Sigmoid colon (tissue), 7 donors: ENCODE measurements around the gene TGM6. TPM values are rescaled to one million over a fixed set of nuclear protein-coding genes. Genes with fewer than 3 reads are reported as not detected.

Experiments
- DNase-seq: peaks from one replicate; pipeline ENCODE4 v3.0.0-alpha.2; 2019
- H3K27ac ChIP-seq, 4 donors: fragments of 200-600 bp; sonication (generic); one replicate each; pipeline ENCODE4 v1.5.1; 2016 to 2019; ENCODE audit warnings: mild to moderate bottlenecking in 1 of 4
- H3K27me3 ChIP-seq, 3 donors: fragments of 200-600 bp; sonication (generic); one replicate each; pipeline ENCODE4 v1.5.1; 2019; ENCODE audit warnings: mild to moderate bottlenecking in 1 of 3
- H3K36me3 ChIP-seq, 4 donors: fragments of 200-600 bp; sonication (generic); one replicate each; pipeline ENCODE4 v1.5.1; 2016 to 2019
- H3K4me1 ChIP-seq, 4 donors: fragments of 200-600 bp; sonication (generic); one replicate each; pipeline ENCODE4 v1.5.1; 2017 to 2019
- H3K4me3 ChIP-seq, 4 donors: fragments of 200-600 bp; sonication (generic); one replicate each; pipeline ENCODE4 v1.5.1; 2017 to 2019; ENCODE audit warnings: mild to moderate bottlenecking in 2 of 4, moderate library complexity in 1 of 4
- H3K9me3 ChIP-seq, 4 donors: fragments of 200-600 bp in 3 of 4; sonication (generic) in 3 of 4; one replicate each; pipeline versions ENCODE4 v1.5.1 to v1.6.1; 2013 to 2019
- EP300 ChIP-seq, 4 donors: sonication (generic); formaldehyde crosslinking; IDR thresholded peaks; one replicate each; pipeline ENCODE4 v1.6.1; 2017; ENCODE audit warnings: antibody characterized with exemption in 4 of 4
- POLR2A ChIP-seq, 2 donors: fragments of 450-650 bp; IDR thresholded peaks; one replicate each; pipeline ENCODE4 v1.6.1; 2016; ENCODE audit warnings: antibody characterized with exemption in 2 of 2, mild to moderate bottlenecking in 2 of 2, moderate library complexity in 2 of 2
- POLR2AphosphoS5 ChIP-seq, 4 donors: sonication (generic); formaldehyde crosslinking; IDR thresholded peaks; one replicate each; pipeline ENCODE4 v1.6.1; 2017; ENCODE audit warnings: antibody characterized with exemption in 4 of 4
- WGBS, 2 donors: extraction: QIAGEN DNeasy Blood & Tissue Kit; methylation state at CpG; one replicate each; pipeline ENCODE4 v1.1.7; 2013; 5-methylcytosine and 5-hydroxymethylcytosine counted together
- intact Hi-C: fragments of 100-400 bp; cut with DNase I; formaldehyde crosslinking; loops from one replicate; pipeline ENCODE4 v1.15.1; 2023
- polyA plus RNA-seq, 3 donors: library from polyadenylated mRNA; stranded (reverse); fragments of 200-250 nt; gene quantifications; one replicate each; pipeline ENCODE4 v1.2.3, GENCODE V29; 2013
- total RNA-seq, 4 donors: library from RNA; depleted of rRNA; stranded (reverse); fragments of >200 nt; gene quantifications; one replicate each; pipeline ENCODE4 v1.1.0, GENCODE V29; 2016
- TF ChIP-seq, protein P1 (sequence below), 4 experiments: fragments of 450-650 bp in 3 of 4; fragments of 200-600 bp in 1 of 4; IDR thresholded peaks; one replicate each; pipeline ENCODE4 v1.5.1; 2016 to 2019; ENCODE audit warnings: antibody characterized with exemption in 4 of 4, mild to moderate bottlenecking in 3 of 4, moderate library complexity in 2 of 4
- donor health status: healthy with polysubstance abuse.
- donor health status: Bipolar disorder and iron deficiency.
- donor health status: healthy.

The TGM6 gene
- total RNA-seq (not detected), polyA plus RNA-seq (not detected)

DNA sequence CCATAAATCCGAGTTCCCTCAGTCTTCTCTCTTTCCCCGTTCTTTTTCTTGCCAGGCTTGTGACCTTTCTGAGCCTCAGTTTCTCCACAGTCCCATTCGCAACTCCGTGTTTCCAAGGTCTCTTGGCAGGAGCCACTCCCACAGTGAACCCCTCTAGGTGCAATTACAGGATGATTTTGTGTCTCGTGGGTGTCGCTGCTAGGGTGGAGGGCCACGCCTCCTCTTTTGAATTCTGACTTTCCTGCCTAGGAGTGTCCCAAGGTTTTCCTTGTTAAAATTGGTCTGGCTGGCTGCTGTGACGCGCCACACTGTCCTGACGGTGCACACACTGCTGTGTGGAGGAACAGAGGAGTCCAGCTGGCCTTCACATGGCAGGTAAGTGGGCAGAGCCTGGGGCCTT is at the start of gene TGM6:
Gene TGM6, plus strand, starts transcription at position 301 of the 400 bp plus-strand sequence. Its CDS starts 68 bp downstream, at position 369.
- TF ChIP-seq POLR2AphosphoS5 (IDR thresholded peaks at IDR 0.05) = no peak
- TF ChIP-seq, protein P1, sequence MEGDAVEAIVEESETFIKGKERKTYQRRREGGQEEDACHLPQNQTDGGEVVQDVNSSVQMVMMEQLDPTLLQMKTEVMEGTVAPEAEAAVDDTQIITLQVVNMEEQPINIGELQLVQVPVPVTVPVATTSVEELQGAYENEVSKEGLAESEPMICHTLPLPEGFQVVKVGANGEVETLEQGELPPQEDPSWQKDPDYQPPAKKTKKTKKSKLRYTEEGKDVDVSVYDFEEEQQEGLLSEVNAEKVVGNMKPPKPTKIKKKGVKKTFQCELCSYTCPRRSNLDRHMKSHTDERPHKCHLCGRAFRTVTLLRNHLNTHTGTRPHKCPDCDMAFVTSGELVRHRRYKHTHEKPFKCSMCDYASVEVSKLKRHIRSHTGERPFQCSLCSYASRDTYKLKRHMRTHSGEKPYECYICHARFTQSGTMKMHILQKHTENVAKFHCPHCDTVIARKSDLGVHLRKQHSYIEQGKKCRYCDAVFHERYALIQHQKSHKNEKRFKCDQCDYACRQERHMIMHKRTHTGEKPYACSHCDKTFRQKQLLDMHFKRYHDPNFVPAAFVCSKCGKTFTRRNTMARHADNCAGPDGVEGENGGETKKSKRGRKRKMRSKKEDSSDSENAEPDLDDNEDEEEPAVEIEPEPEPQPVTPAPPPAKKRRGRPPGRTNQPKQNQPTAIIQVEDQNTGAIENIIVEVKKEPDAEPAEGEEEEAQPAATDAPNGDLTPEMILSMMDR (IDR thresholded peaks at IDR 0.05) = no peak
- no peak for TF ChIP-seq POLR2A (IDR thresholded peaks at IDR 0.05)
- no peak for TF ChIP-seq EP300 (IDR thresholded peaks at IDR 0.05)
- DNase-seq = no peak
- Histone ChIP-seq H3K4me1 (no peaks in the 10 kb centered on the region), H3K27ac (no peak within 1 kb of the TSS), H3K36me3 (no peaks in the 10 kb centered on the region), H3K4me3 (no peak within 1 kb of the TSS), H3K27me3 (no peaks in the 10 kb centered on the region), H3K9me3 (no peaks in the 10 kb centered on the region)
- intact Hi-C loops = no loop called here
- 83 to 89% methylated on average over 10 of the region's 10 CpGs for WGBS, 2 donors

DNA sequence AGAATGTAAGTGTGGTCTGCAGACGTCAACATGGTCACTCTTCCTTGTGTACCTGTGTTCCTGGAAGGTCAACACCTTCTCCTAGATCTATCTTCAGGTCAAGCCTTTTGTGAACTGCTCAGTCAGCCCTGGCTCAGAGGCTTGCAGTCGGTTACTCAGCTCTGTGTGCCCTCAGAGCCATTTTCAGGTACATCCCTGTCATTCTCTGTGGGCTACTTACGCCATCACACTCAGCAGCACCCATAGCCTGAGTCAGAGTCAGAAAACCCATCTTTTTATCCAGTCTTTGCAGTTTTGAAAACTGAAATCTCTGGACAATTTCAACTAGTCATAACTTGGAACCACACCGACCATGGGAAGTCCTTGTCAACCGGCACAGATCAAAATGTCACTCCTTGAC is 49.6 kb upstream of the TGM6 start:
- Histone ChIP-seq H3K9me3 (no peaks in the 10 kb centered on the region), H3K36me3 (no peaks in the 10 kb centered on the region), H3K27ac (no peak overlapping the region), H3K4me1 (no peaks in the 10 kb centered on the region), H3K27me3 (no peaks in the 10 kb centered on the region), H3K4me3 (no peak overlapping the region)
- WGBS, 2 donors = 91 to 92% methylated on average over 5 of the region's 5 CpGs
- TF ChIP-seq POLR2AphosphoS5 (IDR thresholded peaks at IDR 0.05) = no peak
- TF ChIP-seq EP300 (IDR thresholded peaks at IDR 0.05) = no peak
- no peak for TF ChIP-seq POLR2A (IDR thresholded peaks at IDR 0.05)
- TF ChIP-seq, protein P1 (IDR thresholded peaks at IDR 0.05) = no peak
- no peak for DNase-seq
- intact Hi-C loops = no loop called here

DNA sequence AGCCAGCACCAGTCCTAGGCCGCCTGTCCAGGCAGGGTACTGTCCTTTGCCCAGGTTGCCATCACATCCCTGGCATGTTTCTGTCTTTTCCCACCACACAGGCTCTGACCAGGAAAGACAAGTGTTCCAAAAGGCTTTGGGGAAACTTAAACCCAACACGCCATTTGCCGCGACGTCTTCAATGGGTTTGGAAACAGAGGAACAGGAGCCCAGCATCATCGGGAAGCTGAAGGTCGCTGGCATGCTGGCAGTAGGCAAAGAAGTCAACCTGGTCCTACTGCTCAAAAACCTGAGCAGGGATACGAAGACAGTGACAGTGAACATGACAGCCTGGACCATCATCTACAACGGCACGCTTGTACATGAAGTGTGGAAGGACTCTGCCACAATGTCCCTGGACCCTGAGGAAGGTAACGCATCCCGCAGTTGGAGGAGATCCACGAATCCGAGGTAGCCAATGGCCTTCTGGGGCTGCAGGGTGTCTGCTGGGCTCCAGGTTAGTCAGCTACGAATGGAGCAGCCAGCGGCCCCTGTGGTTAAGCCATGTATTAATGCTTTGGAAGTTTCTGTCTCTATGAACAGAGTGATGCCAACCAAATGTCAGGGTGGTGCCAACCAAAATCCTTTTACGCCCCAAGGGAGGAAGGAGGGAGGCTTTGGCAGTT is 48.7 kb upstream of the TGM6 start:
- no peaks in the 10 kb centered on the region for H3K36me3 ChIP-seq
- H3K4me1 ChIP-seq = no peaks in the 10 kb centered on the region
- 92 to 95% methylated on average over 17 of the region's 17 CpGs for WGBS, 2 donors
- H3K9me3 ChIP-seq = no peaks in the 10 kb centered on the region
- no peak for TF ChIP-seq POLR2A (IDR thresholded peaks at IDR 0.05)
- no peak for TF ChIP-seq EP300 (IDR thresholded peaks at IDR 0.05)
- TF ChIP-seq, protein P1 (IDR thresholded peaks at IDR 0.05) = no peak
- no peak for TF ChIP-seq POLR2AphosphoS5 (IDR thresholded peaks at IDR 0.05)
- no peak for DNase-seq
- no peaks in the 10 kb centered on the region for H3K27me3 ChIP-seq
- H3K27ac ChIP-seq = no peak overlapping the region
- no peak overlapping the region for H3K4me3 ChIP-seq
- intact Hi-C loops = no loop called here

DNA sequence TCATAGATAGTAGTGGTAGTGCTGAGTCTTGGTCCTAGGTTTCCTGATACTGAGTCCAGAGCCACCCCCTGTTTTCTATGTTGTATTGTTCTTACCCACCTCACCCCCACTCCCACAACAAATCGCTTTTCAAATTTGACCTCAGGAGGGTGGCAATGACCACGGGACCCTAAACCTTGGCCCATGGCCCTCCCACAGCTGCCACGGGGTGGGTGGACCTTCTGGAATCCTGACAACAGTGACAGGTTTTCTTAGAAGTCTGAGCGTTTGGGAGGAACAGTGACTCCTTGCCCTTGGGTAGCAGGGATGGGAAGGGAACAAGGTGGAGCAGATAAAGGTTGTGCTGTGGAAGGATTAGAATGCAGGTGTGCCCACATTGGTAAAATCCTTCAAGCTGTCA is 48.0 kb upstream of the TGM6 start:
- intact Hi-C loops = no loop called here
- WGBS, 2 donors = 61 to 71% methylated on average over 4 of the region's 4 CpGs
- TF ChIP-seq, protein P1 (IDR thresholded peaks at IDR 0.05) = no peak
- TF ChIP-seq POLR2A (IDR thresholded peaks at IDR 0.05) = no peak
- no peak for TF ChIP-seq POLR2AphosphoS5 (IDR thresholded peaks at IDR 0.05)
- no peak for TF ChIP-seq EP300 (IDR thresholded peaks at IDR 0.05)
- no peak for DNase-seq
- no peaks in the 10 kb centered on the region for H3K9me3 ChIP-seq
- no peak overlapping the region for H3K27ac ChIP-seq
- H3K4me3 ChIP-seq = no peak overlapping the region
- no peaks in the 10 kb centered on the region for H3K4me1 ChIP-seq
- no peaks in the 10 kb centered on the region for H3K36me3 ChIP-seq
- no peaks in the 10 kb centered on the region for H3K27me3 ChIP-seq

DNA sequence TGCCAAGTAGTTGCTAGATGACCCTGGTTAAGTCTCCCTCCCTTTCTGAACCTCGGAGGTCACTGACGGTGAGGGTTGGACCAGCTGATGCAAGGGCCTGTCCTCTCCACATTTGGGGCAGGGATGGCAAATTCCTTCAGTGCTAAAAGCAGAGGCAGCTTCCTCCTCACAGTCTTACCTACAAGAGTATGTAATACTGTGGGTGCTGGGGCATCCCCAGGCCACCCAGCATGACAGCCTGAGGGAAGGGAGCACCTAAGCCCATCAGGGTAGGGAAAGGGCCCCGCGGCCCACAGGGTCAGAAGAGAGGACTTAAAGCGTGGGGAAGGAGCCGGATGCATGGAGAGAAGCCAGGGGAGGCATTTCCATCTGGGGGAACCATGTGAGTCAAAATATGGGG is 46.9 kb upstream of the TGM6 start:
- no peaks in the 10 kb centered on the region for H3K36me3 ChIP-seq
- H3K27me3 ChIP-seq = no peaks in the 10 kb centered on the region
- H3K4me1 ChIP-seq = no peaks in the 10 kb centered on the region
- intact Hi-C loops = no loop called here
- H3K4me3 ChIP-seq = no peak overlapping the region
- no peak for DNase-seq
- TF ChIP-seq POLR2A (IDR thresholded peaks at IDR 0.05) (no peak), POLR2AphosphoS5 (IDR thresholded peaks at IDR 0.05) (no peak), EP300 (IDR thresholded peaks at IDR 0.05) (no peak)
- TF ChIP-seq, protein P1 (IDR thresholded peaks at IDR 0.05) = no peak
- no peak overlapping the region for H3K27ac ChIP-seq
- no peaks in the 10 kb centered on the region for H3K9me3 ChIP-seq
- WGBS, 2 donors = 90 to 93% methylated on average over 6 of the region's 6 CpGs
